NCI-H146 treated with DMSO at 0.1 percent for 48 hours (cell line): Measurements from ENCODE around the gene GLB1L3.
"Not testable (repeated sequence)": the region's sequence is repeated elsewhere in the genome, so short reads cannot be mapped to it uniquely, and the experiment has no call there.

Experiments used
- DNase-seq: peaks from one replicate; lab custom pipeline; 2025; ENCODE audit not compliant: unreplicated experiment; lab: John Stamatoyannopoulos, UW

The GLB1L3 gene

DNA sequence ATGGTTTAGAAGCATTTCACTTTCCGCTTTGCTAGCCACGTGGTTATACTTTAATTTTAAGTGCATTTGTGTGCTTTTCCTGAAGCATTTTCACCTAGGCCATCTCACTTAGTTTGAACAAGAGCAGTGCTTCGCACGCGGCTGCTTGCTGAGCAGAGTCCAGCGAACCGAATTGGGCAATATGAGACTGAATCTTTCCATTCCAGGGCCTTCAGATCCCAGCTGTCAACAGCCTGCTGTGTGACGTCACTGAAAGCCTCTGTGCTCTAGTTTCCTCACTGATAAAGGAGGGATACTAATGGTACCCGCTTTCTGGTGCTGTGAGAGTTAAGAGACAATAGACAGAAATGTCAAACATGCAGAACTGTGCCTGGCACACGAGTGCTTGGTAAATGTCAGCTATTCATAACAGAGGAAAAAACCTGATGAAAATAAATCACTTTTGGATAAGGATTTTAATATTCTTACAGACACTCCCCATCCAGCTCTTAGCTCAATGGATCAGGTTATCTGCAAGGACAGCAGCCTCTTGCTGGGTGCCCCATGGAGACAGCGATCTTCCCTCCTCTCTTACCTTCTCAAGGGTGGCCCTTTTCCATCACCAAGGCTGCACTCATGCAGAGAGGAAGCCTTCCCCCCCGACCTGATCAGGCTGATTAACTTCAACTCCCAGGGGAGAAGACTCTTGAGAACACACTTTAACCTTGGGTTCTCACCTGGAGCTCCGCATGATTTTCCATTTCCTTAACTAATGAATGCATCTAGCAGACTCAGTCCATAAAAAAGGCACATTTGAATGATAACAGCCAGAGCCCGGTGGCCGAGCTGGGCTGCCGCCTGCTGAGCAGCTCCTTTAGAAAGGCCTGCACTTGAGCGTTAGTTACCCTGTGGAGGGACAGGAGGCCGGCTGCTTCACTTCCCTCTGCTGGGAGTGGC is 3.5 kb upstream of the GLB1L3 start:
- peak; percentile 16 for DNase-seq

DNA sequence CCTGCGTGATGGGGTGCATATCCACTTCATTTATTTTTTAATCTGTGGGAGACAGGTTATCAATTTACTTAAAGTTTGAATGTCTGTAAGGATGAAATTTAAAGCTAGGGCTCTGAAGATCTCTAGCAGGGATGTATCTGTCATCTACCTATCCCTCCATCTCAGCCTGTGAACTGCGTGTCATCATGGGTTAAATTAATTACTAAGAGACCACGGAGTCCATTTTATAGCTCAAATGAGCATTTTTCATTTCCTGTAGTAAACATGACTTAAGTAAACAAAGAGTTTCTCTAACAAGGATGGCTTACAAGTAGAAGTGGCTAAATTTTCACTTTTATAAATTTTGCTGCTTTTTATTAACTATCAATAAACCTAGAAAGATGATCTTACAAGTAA is 2.9 kb upstream of the GLB1L3 start:
- no peak for DNase-seq

DNA sequence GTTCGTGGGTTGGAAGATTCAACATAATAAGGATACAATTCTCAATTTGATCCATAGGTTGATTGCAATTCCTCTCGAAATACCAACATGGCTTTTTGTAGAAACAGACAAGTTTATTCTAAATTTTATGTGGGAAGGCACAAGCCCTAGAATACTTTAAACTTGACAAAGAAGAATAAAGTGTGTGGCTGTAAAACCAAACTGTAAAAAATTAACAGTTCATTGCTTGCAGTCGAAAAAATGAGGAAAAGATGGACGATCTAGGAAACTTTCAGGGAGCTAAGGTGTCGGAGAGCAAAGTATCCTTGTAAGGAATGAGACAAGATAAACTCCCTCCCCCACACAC is 1.0 kb upstream of the GLB1L3 start:
- DNase-seq = no peak

DNA sequence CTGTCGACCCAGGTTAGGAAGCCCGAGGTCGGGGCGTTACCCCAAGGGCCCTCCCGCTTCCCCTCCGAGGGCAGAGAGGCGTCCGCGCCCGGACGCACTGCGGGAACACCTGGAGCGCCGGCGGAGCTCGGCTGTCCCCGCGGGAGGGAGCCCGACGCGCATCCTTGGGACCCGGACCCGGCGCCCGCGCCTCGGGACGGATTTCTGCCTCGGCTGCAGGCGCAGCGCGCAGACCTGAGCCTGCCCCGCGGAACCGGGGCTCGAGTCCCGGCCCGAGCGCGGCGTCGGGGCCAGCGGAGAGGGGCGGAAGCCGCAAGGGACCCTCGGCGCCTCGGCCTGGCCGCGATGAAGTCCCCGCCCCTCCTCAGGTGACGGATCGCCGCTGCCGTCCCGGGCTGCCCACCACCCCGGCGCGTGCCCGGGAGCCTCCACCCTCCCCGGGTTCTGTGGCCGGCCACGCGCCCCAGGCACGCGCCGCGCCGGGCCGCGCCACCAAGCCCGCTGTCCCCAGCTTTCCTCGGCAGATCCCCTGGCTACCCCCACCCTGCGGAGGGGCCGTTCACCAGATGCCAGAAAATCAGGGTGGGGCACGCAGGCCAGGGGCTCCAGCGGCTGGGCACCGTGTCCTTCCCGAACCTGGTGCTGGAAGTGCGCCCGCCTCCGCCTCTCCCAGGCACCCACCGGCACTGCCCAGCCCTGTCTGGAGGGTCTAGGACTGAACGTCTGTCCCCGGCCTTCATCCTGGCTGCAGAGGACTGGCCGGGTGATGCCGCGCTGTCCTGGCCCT is 410 bp downstream of the GLB1L3 start:
- DNase-seq = no peak

DNA sequence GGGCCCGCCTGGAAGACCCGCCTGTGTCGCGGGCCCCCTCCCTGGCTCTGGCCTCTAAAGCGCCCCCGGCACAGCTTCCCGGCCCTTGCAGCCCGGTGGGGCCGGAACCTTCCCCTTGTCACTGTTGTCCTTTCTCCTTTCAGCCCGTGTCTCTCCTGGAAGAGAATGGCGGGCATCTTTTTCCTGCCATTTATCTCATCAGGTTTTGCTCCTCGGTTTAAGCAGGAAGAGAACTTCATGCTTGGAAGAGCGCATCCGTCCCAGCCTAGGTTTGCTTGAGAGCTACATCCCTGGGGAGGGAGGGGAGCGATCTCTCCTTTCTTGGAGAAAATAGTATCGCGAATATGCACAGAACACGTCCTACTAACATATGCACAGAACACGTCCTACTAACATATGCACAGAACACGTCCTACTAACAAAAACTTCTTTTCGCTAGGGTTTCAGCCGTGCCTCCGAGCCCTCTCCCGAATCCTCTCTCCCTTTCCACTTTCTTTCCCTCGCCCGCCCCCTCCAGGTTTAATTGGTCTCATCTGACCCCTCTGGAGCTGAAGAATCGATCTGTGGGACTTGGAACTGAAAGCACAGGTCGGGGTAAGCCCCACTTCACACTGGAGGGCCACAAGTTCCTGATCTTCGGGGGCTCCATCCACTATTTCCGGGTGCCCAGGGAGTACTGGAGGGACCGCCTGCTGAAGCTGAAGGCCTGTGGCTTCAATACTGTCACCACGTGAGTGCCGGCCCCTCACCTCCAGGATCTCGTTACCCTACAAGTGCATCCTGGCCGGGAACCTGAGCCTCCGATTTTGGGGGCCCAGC is 1.2 kb downstream of the GLB1L3 start:
- no peak for DNase-seq

DNA sequence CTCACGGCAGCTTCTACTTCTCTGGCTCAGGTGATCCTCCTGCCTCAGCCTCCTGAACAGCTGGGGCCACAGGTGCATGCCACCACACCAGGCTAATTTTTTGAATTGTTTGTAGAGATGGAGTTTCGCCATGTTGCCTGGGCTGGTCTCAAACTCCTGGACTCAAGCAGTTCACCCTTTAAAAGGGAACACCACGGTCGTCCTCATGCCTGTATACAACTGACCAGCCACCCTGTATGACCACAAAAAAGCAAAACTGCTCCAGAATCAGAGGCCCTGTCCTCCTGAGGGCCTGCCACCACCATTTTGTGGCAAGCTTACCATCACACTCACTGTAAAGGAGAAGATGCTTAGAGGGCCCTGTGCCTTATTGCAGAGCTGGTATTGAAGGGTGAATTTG is 2.2 kb downstream of the GLB1L3 start:
- no peak for DNase-seq

DNA sequence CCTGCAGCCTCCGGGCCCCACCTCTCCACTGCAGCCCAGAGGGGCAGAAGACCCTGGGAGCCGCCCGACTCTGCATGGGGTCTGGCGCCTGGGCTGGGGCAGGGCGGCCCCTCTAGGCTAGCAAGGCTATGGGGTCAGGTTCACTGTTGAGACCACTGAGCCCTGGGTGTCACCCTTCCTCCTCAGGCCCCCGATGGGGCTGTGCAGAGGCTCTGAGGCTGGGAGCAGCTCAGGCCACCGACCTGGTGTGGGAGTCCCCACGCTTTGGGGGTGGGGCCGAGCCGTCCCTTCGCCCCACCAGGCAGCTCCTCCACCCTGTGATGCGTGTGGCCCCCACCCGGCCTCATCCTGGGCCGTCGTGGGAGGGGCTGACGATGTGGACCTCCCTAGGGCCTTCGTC is 5.5 kb downstream of the GLB1L3 start:
- not testable (repeated sequence) for DNase-seq

DNA sequence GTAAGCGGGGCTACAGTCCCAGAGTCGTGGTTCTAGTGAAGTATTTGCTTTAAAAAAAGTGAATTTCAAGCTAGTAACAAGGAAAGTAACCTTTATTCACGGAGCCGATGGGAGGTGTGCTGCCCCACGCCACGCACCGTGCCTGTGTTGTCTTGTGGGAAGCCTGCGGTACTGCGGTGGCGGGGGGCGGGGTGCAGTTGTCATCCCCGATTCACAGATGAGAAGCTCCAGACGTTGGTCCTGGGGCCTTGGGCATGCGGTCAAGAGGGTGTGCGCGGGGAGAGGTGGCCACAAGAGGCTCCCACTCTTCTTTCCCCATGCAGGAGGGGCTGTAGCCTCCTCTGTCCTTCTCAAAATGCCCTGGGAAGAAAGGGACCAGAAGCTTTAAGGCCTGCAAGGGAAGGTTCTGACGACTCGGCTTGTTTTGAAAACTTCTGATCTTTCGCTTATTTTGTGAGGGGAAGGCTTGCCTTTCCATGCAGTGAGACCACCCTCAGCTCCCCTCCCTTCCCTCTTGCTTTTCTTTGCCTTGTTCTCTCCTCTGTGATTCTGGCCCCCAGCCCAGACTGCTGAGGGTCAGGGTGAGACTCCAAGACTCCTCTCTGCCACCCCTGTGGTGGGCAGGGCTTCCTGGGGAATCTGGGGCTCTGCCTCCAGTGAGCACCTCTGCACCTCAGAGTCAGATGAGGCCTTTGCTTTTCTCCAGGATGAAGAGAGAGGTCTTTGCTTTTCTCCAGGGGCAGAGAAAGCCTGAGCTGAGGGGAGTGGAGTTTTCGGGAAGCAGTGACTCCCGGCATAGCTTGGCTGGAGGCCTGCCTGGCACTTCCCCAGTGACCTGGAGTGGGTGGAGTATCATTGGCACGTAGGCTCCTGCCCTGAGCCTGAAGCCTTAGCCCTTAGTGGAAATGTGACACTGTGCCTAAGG is 6.2 kb downstream of the GLB1L3 start:
- DNase-seq = no peak

DNA sequence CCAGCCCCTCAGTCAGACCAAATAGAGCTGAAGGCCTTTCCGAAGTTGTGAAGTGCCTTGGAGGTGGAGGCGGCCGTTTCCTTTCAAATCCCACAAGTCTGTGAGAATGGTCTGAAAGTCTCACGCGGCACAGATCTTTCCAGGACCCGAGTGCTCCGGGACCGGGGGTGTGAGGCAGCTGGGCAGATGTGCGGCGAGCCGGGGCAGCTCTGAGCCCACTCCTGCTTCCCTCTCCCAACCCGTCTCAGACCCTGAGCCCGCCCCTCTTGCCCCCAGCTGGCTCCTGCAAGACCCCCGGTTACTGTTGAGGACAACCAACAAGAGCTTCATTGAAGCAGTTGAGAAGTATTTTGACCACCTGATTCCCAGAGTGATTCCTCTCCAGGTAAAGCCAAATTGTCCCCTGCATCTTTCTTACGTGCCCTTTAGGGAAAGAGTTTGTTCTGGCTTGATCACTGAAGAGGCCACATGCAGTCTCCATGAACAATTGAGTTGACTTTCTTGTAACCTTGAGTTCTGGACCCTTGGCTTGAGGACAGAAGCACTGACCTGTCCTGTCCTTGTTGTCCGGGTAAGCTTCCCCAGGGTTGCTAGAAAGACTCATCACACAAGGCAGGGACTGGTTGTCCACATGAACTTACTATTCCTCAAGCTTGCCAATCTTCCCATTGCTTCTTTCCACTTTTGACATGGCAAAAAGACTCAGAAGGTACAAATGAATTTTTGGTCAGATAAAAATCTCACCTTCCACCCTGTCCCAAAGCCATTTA is 7.5 kb downstream of the GLB1L3 start:
- DNase-seq = no peak

DNA sequence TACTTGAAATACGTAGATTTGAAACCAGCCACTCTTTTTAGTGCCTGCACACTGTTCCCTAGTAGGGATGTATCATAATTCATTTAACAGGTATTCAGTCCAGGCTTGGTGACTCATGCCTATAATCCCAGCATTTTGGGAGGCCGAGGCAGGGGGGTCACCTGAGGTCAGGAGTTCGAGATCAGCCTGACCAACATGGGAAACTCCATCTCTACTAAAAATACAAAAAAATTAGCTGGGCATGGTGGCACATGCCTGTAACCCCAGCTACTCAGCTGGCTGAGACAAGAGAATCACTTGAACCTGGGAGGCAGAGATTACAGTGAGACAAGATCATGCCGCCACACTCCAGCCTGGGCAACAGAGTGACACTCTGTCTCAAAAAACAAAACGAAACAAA is 8.2 kb downstream of the GLB1L3 start:
- not testable (repeated sequence) for DNase-seq

DNA sequence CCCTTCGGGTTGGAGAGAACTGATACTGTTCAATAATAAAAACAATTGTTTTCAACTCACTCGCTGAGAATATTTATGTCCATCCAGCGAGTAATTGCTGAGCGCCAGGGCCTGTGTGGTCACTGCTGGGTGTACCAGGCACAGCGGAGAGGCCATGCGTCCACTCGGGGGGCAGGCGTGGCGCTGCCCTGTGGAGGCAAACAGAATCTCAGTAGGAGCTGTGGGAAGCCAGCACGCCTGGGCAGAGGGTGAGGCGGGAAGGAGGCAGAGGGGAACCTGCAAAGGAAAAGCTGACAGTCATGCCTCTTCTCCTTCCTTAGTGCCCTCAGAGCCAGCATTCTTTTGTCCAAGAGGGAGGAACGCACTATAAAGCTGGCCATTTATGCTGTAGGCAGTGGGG is 11.4 kb downstream of the GLB1L3 start:
- DNase-seq = no peak

DNA sequence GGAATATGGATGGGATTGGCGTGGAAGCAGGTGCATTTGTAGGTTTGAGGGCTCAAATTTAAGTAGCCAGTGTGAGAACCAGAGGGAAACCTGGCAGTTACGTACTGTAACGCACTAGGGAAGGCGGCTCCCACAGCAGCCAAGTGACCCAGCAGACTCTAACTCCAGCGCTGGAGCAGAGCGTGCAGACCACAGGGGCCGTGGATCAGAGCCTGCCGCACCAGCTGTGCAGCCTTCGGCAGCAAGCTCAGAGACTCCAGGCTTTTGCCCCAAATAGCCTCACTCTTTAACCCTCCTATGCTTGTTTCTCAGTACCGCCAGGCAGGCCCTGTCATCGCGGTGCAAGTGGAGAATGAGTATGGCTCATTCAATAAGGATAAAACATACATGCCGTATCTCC is 12.3 kb downstream of the GLB1L3 start:
- DNase-seq = no peak

DNA sequence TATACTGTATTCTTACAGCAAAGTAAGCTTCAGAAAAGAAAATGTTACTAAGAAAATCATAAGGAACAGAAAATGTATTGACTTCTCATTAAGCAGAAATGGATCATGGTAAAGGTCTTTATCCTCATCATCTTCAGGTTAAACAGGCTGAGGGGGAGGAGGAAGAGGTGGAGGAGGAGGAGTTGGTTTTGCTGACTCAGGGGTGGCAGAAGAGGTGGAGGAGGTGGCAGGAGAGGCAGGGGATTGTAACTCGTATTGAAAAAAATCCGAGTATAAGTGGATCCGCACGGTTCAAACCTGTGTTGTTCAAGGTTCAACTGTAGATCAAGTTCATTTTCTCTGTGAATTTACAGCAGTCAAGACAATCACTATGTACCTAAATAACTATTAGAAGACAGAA is 13.0 kb downstream of the GLB1L3 start:
- no peak for DNase-seq

DNA sequence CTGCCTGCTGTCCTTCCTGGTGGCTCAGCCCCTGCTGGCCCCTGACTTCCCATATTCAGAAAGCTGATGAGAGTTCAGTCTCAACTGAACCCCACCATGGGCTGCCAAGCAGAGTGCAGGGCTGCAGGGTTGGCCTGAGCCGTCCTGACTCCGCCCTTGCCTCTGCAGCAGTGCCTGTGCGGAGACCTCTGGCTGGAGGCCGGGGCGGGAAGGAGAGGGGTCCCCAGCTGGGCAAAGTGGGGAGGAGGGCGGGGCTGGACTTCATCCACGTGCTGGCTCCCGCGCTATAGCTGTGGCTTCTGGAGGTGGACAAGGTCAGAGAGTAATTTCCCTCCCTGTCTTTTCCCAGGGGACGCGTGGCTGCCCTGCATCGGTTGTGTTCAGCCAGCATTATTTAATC is 13.6 kb downstream of the GLB1L3 start:
- no peak for DNase-seq

DNA sequence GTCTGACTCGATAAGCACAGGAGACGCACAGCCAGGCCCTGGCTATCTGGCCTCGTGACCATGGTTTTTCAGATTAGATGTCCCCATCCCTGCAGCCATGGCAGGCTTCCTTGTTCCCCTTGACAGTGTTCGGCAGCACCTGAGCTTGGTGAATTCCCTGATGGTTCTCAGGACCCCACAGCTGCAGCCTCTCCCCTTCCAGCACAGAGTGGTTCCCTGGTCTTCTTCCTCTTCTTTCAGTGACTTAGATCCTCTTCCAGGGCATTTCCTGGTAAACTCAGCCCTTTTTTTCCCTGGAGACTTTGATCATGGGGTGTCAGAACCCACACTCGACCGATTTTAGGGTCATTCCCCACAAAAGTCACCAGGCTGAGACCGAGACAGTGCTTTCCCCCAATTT is 14.5 kb downstream of the GLB1L3 start:
- no peak for DNase-seq

DNA sequence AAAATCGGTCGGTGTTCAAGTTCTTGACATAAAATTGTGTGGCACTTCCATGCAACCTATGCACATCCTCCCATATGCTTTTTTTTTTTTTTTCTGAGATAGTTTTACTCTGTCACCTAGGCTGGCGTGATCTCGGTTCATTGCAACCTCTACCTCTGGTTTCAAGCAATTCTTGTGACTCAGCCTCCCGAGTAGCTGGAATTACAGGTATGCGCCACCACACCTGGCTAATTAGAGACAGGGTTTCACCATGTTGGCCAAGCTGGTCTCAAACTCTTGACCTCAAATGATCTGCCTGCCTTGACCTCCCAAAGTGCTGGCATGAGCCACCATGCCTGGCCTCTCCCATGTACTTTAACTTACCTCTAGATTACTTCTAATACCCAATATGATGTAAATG is 15.0 kb downstream of the GLB1L3 start:
- no peak for DNase-seq

DNA sequence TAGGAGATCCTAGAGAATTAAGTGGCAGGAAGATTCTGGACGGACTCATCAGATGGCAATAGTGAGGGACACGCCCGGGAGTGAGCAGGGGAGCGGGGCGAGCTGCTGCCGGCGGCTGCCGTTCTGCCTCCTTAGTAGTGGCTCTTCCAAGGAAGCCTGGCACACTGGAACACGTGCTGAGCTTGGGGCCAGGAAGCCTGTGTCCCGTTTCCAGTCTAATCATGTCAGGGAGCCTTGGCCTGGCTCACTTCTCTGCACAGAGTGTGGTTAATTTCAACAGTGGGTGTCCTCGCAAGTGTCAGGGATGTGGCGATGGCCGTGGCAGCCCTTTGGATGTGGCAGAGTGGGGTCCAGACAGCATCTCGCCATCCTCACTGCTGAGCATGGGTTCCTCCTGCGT is 16.5 kb downstream of the GLB1L3 start:
- no peak for DNase-seq

DNA sequence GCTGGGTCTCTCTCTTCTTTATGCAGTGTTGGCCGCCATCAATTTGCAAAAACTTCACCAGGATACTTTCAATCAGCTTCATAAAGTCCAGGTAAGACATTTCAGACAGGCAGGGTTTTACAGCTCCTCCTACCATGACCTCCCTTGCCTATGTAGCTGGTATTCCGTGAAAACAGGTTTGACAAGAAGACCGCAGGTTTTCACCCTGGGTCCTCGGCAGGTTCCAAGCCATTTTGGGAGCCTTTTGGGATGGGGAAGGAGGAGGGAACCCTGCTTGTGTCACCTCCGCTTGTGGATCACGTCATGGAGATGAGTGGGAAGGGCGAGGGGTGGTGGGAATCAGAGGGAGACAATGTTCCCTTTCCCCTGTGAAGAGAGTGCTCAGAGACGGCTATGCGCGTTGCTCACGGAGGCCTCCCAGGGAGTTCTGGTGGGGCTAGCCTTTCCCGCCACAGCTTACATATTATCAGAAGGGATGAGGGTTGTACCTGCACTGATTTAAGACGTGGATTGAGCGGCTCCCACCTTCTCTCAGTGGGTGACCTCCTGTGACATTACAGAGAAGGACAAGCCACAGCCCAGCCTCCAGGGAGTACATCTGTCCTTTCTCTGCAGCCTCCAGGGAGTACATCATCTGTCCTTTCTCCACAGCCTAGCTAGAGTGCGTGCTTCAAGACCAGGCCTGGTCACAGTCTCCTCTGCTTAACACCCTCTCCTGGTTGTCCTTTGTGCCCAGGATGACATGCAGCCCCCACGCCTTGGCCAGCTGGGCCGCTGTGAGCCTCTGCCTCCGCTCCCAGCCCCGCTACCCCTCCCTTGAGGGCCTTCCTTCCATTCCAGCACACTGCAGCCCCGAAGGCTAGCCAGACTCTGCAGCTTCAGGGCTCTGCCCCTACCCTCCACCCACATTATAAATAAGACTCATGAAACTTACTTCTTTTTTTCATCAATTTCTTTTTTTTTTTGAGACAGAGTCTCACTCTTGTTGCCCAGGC is 17.2 kb downstream of the GLB1L3 start:
- no peak for DNase-seq

DNA sequence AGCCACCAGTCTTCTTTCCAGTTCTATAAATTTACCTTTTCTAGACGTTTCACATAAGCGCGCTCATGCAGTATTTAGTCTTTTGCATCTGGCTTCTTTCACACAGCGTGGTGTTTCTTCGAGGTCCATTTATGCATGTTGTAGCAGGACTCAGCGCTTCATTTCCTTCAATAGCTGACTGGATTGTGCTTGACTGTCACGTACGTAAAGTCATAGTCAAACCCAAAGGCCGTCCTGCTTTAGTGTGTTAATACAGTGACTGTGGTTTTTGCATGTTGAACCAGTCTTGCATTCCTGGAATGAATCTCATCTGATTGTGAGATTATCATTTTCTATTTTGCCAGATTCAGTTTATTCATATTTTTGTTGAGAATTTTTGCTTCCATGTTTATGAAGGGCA is 18.5 kb downstream of the GLB1L3 start:
- no peak for DNase-seq
